Measurements from ENCODE around the gene SSTR3. TPM values are rescaled to one million over a fixed set of nuclear protein-coding genes. Genes with fewer than 3 reads are reported as not detected.

The SSTR3 gene
- total RNA-seq, 1 donor from 2014 or later: not detected

DNA sequence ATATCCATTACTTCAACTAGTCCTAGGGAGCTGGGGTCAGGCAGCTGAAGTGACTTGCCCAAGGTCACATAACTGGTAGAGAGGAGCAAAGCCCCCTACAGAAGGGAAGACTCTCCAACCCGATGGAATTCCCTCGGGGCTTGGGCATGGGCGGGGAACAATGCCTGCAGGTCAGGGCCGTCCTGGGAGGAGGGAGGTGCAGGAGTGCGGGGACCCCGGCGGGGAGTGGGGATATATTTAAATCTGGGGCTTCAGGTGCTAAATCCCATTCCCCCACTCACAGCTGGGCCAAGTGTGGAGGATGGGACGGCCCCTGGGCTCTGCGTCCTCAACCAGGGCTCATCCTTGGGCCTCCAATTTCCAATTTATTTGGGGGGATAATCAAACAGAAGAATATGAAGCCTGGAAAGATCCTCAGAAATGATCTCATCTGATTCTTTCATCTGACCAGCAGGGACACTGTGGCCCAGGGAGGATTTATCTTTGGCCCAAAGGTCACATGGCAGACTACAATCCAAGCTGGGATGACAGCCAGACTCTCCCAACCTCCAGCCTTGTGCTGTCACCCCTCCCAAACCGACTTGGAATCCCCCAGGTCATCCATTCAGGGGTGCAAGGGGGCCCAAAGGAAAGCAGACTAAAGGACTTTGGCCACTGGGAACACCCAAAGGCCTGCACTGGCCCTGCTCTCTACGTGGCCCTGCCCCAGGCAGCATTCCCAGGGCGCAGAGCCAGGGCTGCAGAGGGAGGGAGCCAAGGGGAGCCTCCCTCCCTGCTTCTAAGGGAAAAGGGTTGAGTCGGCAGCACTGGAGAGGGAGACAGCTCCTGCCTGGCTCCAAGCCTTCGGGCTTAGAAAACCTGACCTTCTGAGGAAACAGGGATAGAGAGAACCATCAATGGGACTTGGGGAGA, 15.5 kb downstream of the SSTR3 start:
- TF ChIP-seq, protein P1, sequence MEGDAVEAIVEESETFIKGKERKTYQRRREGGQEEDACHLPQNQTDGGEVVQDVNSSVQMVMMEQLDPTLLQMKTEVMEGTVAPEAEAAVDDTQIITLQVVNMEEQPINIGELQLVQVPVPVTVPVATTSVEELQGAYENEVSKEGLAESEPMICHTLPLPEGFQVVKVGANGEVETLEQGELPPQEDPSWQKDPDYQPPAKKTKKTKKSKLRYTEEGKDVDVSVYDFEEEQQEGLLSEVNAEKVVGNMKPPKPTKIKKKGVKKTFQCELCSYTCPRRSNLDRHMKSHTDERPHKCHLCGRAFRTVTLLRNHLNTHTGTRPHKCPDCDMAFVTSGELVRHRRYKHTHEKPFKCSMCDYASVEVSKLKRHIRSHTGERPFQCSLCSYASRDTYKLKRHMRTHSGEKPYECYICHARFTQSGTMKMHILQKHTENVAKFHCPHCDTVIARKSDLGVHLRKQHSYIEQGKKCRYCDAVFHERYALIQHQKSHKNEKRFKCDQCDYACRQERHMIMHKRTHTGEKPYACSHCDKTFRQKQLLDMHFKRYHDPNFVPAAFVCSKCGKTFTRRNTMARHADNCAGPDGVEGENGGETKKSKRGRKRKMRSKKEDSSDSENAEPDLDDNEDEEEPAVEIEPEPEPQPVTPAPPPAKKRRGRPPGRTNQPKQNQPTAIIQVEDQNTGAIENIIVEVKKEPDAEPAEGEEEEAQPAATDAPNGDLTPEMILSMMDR (conservative IDR thresholded peaks at IDR 0.05; ENCODE audit: low read depth, low read length): peak; percentile 29
- H3K4me3 ChIP-seq (ENCODE audit: low read depth, low read length): no peak overlapping the region
- no peak for DNase-seq (ENCODE audit: low read depth)

DNA sequence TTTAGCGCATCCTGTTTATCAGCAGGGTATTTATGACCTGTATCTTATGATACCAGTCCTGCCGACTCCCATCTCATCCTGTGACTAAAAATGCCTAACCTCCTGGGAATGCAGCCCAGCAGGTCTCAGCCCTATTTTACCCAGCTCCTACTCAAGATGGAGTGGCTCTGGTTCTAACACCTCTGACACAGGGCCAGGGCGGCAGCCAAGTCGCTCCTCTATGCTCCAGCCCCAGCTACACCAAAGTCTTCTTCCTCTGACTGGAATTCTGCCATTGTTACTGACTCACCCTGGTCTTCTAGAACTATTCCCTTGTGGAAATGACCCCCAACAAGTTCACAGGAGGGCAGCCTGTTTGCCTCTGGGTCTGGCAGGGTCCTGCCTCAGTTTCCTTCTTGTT, 16.4 kb downstream of the SSTR3 start:
- TF ChIP-seq, protein P1 (conservative IDR thresholded peaks at IDR 0.05; ENCODE audit: low read depth, low read length): no peak
- no peak for DNase-seq (ENCODE audit: low read depth)
- H3K4me3 ChIP-seq (ENCODE audit: low read depth, low read length): no peak overlapping the region

DNA sequence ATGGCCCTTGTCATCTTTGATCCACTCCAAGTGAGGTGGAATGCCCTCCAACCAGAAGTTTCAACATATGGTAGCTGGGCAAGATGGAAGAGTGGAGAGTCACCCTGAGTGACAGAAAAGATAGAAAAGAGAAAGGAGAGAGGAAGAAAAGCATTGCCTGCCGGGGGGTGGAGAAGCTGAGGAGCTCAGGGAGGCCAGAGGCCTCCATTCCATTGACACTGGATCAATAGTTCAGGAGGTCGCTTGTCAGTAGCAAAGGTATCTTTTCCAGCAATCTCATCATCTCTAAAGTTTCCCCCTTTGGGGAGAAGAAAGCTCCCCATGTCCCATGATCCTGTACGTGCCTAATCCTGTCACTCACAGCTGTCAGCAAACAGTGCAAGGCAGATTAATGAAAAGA, 17.5 kb downstream of the SSTR3 start:
- TF ChIP-seq, protein P1 (conservative IDR thresholded peaks at IDR 0.05; ENCODE audit: low read depth, low read length): no peak
- H3K4me3 ChIP-seq (ENCODE audit: low read depth, low read length): no peak overlapping the region
- no peak for DNase-seq (ENCODE audit: low read depth)

DNA sequence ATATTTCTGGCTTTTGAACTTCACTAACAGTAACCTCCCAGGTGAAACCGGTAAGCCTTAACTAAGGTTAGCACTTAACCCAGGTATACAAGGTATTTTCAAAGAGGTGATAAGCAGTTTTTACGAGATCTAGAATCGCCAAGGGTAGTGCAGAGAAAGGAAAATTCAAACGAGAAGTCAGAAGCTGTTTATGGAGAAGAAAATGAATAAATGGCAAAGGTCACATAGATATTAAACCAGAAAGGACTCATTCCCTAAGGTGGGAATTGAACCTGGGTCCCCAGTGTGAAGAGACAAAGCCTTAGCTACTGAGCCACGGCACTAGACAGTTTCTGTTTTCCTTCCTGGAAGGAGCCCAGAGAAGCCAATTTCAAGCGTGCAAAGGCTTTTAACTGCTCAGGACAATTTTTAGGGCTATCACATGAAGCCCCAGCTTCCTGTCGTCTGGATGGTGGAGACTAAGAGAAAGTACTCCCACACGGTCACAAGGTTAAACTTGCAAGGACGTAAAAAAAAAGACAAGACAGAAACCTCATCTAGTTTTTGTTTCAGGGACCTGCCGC, 18.6 kb downstream of the SSTR3 start:
- H3K4me3 ChIP-seq (ENCODE audit: low read depth, low read length): no peak overlapping the region
- no peak for DNase-seq (ENCODE audit: low read depth)
- TF ChIP-seq, protein P1 (conservative IDR thresholded peaks at IDR 0.05; ENCODE audit: low read depth, low read length): no peak

DNA sequence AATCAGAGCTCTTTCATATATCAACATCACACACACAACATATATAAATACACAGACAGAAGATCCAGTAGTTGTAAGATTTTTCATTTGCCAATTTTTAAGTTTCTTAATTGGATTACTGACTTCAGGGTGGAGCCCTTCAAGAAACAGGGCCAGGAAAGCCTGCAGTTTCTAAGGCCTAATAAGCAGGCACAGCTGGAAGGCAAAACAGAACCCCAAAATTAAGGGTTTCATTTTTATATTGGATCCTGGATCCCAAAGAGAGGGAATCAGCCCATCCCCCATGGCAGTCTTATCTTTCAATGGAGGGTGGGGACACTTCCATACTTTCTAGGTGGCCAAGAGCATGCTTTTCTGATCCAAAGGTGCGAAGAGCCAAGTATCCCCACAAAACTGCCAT, 19.5 kb downstream of the SSTR3 start:
- TF ChIP-seq, protein P1 (conservative IDR thresholded peaks at IDR 0.05; ENCODE audit: low read depth, low read length): no peak
- H3K4me3 ChIP-seq (ENCODE audit: low read depth, low read length): no peak overlapping the region
- no peak for DNase-seq (ENCODE audit: low read depth)

DNA sequence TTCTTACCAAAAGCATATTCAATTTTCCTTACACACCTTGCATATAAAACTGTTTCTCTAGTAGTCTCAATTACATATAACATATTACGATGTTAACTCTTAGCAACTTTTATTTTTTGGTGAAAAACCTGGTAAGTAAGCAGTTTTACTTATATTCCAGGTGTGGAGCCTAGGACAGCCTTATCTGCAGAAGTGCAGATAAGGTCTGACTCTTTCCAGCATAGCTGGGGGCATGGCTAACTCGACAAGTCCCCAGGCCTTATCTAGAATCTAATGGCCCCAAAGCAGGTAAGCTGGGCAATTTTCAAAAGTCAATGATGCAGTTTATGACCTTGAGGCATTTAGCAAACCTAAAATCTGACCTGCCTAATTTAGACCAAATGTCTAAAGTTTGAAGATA, 20.1 kb downstream of the SSTR3 start:
- TF ChIP-seq, protein P1 (conservative IDR thresholded peaks at IDR 0.05; ENCODE audit: low read depth, low read length): no peak
- no peak for DNase-seq (ENCODE audit: low read depth)
- H3K4me3 ChIP-seq (ENCODE audit: low read depth, low read length): no peak overlapping the region
